HG03460 (cell line): Measurements from ENCODE around the gene TMEM127.
"Not testable (repeated sequence)": the region's sequence is repeated elsewhere in the genome, so short reads cannot be mapped to it uniquely, and the experiment has no call there.

Experiments
- ATAC-seq: cut with Tn5 transposase; IDR thresholded peaks from one replicate; pipeline ENCODE4 v1.9.1; 2021; ENCODE audit not compliant: unreplicated experiment

Gene TMEM127

DNA sequence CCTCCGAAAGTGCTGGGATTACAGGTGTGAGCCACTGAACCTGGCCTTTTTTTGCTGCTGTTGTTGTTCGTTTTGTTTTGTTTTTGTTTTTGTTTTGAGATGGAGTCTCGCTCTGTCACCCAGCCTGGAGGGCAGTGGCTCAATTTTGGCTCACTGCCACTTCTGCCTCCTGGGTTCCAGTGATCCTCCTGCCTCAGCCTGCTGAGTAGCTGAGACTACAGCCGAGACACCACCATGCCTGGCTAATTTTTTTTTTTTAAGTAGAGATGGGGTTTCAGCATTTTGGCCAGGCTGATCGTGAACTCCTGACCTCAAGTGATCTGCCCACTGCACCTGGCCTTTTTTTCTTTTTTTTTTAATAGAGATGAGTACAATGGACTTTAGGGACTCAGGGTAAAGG, 22.0 kb downstream of the TMEM127 start:
- no peak for ATAC-seq

DNA sequence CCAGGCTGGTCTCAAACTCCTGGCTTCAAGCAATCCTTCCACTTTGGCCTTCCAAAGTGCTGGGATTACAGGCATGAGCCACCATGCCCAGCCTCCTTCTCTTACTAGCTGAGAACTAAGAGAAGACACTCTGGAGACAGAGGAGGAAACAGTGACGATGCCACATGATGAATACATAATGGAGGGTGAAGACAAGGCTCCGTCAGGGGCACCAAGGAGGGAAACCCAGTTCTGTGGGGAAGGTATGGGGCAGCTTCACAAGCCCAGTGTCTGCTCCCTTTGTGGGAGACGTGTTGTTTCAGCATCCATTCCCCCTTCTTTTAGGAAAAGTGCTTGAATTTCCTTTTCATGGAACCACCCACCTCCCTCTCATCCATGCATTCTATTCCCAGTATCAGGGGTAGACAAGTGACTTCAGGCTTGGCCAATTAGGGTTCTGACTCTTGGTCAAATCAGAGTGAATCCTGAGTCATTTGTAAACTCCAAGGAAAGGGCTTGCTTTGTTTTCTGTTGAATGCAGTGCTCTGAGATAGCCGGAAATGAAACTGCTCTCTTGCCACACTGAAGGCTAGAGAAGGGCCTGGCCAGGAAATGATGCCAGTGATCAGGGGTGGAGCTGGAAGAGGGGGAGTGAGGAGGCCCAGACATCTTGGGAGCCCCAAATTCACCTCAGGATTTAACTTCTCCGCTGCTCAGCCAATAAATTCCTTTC, 23.7 kb downstream of the TMEM127 start:
- peak; percentile 89 for ATAC-seq

DNA sequence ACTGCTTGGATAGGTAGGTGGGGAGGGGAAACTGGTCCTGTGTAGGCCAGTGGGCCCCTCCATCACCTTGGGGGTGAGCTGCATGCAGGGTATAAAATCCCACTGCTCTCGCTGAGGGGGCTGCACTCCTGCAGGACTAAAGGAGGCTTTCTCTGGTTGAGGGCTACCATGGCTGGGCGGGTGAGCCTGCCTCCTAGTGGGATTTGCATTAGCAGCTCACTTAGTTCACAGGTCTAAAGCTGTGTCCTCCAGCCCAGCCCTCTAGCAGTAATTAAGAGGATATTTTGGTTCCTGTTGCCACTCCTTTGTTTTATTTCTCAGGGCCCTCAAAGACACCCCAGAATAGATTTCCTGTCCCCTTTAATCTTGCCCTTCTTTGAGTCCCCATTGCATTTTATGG, 24.6 kb downstream of the TMEM127 start:
- no peak for ATAC-seq

DNA sequence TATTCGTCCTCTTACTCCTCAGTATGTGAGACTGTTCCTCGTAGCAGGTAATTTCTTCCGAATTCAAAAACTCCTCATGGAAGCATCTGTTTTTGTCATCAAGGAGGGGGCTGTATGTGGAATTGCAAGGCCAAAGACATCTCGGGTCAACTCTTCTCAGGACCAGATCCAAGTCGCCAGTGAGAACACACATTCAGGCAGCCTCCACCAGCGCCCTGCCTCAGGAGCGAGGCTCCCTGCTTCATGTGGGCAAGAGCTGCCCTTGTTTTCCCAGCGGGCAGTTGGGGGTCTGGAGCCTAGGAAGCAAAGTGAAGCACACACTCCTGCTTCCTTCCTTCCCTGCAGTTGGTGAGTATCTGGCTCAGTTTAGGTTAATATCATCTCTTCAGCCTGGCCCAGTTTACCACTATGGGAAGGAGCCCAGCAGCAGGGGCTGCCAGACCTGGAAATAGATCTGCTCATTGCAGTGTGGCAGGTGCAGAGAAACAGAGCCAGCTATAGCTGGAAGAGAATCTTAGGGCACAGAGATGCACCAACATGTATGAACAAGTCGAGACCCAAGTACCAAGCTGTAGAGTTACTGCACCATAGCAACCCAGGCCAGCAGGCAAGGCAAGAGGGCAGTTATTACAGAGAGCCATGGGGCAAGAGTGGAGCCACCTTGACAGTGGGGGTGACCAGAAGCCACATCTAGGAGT, 25.3 kb downstream of the TMEM127 start:
- ATAC-seq, result no peak

DNA sequence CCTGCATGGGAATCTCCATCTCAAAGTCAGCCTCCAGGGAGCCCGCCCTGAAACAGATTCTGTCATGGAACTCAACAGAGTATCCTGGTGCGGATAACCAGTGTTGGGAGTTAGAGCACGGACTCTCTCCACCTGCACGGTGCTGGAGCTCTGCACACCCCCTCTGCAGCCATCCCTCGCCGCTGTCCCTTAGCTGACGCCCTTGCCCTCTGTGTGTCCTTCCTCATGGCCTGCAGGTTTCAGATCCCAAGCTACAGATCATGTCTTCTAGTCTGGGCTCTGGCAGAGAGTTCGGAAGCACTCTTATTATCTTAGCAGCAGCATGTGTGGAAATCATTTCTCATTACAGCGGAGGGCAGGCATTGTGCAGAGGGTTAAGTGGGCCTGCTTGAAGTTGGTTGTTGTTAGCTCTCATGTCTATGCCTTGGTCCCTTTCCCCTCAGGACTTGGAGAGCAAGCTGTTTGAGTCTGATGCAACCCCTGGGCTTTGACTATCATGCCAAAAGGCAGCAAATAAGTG, 26.0 kb downstream of the TMEM127 start:
- ATAC-seq, result no peak

DNA sequence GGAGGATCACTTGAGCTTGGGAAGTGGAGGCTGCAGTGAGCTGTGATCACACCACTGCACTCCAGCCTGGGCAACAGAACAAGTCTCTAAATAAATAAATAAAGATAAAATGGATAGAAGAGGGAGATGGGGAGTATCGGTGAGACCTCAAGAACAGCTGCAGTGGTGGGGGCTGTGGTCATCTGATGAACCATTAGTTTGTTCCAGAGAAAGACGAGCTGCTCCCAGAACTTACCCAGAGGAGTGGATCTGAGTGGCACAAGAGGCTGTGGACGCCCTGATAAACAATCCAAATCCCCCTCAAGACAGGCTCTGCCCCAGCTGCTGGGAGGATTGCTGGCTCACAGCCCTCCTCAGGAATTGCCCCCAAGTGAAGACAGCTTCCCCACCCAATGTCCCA, 26.7 kb downstream of the TMEM127 start:
- ATAC-seq, result no peak

DNA sequence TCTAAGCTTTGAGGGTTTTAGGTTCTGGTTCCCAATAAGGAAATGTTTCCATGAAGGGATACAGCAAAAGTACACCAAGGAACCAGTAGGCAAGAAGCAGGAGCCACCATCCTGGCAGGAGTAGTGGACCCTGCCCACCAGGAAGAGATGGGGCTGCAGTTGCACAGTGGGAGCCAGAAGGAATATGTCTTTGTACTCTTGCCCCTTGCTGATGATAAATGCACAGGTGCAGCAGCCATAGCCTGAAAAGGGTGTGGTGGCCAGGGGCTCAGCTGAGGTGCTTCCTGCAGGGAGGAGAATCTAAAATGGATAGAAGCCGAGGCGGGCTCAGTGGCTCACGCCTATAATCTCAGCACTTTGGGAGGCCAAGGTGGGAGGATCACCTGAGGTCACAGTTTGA, 27.5 kb downstream of the TMEM127 start:
- no peak for ATAC-seq

DNA sequence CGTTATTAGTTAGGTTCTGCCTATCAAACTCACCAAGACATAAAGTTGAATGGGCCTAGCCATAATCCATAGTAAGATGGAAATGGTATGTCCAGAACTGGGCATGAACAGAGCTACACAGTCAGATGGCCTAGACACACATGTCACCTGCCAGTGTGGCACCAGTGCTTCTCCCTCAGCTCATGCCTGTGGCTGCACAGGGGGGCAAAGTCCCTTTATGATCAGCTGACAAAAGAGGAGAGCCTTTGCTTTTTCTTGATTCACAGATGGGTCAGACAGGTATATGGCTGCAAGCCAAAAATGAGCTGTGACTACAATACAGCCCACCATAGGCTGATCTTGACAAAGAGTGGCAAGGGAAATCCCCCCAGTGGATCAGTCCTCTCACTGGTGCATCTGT, 28.9 kb downstream of the TMEM127 start:
- ATAC-seq, result no peak

DNA sequence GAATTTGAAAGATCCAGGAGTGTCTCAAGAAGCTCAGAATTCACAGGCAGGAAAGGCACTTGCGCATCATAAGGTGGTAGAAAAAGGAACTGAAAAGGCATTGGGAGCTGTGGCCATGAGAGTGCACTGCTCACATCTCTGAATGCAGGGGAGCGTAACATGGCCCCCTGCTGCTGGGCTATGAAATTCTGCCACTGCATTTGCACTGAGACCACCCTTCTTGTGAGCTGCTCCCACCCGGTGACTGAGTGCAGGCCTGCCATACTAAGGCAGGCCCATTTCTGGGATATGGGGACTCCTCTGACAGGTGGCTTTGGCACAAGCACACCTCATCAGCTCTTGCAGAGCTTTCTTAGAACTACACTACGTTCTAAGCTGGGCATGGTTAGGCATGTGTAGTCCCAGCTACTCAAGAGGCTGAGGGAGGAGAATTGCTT, 31.9 kb downstream of the TMEM127 start:
- peak; percentile 91 for ATAC-seq

DNA sequence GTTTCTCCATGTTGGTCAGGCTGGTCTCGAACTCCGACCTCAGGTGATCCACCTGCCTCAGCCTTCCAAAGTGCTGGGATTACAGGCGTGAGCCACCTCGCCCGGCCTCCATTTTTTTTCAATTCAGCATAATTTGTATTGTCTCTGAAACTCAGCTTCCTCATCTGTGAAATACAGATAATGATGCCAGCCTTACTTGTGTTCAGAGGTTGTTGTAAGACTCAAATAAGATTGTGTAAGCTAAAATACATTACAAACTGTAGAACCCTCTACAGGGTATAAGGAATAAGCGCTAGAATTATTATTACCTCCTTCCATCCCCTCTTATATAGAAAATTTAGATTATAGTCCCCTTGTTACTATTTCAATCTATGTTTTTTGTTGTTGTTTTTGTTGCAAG, 32.4 kb downstream of the TMEM127 start:
- no peak for ATAC-seq

DNA sequence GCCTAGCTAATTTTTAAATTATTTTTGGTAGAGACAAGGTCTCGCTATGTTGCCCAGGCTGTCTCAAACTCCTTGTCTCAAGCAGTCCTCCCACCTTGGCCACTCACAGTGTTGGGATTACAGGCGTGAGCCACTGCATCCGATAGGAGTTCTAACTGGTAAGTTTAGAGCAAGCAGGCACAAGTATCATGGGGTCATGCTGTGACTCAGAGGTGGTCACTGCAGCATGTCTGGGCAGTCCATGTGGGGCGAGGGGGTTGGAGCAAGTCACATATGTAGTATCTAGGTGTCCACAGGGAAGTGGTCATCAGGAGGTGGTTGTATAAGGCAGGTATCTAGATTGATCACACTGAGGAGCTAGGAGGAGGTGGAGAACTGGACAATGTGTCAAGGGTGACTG, 34.5 kb downstream of the TMEM127 start:
- ATAC-seq, result no peak

DNA sequence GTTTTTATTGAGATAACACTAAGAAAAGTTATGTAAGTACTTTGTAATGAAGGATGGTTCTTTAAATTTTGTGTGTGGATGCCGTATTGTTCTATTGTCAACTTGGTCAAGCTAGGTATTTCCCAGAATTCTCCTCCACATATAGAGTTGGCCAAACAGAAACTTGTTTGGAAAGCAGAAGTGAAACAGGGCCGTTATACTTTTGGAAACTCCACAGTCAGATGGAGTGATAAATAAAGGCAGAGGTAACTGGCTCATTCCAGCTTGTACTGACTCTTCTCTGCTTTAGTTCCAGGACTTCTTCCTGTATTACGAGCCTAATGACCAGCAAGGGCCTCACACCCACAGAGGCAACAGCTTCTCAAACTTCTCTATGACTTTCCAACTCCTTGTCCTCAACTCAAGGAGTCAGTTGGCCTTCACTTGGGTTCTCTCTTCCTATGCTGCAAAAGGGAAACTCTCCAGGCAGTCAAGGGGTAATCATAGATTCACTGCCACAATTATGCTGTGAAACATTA, 40.7 kb downstream of the TMEM127 start:
- ATAC-seq, result peak; percentile 76

DNA sequence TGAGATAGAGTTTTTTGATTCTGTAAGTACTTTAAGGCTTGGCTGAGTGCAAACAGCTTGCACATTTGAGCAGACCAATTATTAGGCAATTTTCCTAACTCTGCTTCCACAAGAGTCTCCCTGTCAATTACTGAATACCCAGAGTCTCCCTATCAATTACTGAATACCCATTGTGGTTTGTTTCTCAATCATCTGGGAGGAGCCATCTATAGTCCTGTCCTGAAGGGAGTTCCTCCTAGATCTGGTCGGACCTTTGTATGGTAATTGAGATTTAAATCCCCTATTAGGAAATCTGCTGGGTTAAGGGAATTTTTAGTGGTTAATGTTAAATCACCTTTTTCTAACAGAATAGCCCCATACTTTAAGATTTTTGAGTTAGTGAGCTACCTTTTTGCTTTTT, 44.7 kb downstream of the TMEM127 start:
- not testable (repeated sequence) for ATAC-seq

DNA sequence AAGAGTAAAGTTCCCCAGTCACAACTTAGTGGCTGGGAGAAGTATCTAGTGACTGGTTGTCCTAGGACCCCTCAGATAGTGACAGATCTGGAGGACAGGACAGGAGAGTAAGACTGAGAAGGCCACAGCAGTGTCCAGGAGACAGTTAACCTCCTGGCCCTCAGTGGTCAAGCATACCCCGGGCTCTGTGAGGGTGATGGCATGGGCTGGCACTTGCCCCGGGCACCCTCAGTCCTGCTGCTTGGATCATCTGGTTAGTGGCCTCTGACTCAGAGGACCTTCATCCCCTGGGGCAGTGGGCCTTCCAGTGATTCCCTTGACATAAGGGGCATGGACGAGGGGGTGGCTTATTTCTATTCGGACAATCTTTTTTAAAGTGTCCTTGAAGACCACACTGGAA, 45.8 kb downstream of the TMEM127 start:
- ATAC-seq, result not testable (repeated sequence)

DNA sequence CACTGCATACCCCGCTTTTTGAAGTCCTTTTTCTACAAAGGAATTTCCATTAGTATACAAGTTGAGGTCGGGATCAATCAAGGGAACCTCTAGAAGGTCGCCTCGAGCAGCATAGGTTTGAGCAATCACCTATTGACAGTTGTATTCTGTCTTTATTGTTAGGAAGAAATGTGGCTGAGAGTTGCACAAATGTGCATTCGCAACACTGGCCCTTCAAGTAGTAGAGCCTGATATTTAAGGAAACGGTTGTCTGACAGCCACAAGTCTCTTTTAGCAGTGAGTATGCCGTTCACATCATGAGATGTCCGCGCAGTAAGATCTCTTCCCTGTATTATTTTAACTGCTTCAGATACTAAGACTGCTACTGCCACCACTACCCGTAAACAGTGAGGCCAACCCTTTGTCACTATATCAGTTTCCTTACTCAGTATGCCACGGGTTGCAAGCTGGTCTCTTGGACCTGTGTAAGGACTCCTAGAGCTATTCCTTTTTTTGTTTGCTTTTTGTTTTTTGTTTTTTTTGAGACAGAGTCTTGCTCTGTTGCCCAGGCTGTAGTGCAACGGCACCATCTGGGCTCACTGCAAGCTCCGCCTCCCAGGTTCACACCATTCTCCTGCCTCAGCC, 47.2 kb downstream of the TMEM127 start:
- ATAC-seq, result no peak

DNA sequence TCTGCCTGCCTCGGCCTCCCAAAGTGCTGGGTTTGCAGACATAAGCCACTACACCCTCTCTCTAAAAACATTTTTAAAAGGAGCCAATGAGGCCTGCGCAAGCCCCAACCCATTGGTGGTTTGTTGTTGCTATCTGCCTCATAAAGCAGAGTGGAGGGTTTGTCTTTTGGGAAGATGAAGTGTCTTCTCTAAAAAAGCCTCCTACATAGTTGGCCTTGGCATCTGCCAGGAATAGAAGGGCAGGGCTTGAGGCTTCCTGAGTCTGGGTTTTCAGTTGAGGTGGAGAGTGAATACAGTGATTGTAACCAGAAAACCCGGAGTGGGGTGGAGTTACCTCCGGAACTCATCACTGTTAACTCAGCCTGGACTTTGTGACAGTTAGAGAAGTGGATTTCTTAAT, 51.2 kb downstream of the TMEM127 start:
- no peak for ATAC-seq

DNA sequence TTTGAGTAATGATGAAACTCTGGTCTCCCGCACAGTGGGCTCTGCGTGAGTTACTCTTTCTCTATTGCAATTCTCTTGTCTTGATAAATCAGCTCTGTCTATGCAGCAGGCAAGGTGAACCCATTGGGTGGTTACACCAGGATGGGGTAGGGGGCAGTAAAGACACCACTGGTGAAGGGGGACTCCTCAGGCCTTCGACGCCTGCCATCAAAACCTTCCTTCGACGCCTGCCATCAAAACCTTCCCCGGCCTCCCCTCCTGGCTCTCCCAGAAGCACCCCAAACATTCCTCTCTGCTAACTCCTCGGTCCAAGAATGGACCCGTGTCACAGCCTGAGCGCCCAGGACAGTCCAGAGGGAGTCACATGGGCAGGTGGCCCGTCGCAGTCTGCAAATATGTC, 52.4 kb downstream of the TMEM127 start:
- ATAC-seq, result no peak

DNA sequence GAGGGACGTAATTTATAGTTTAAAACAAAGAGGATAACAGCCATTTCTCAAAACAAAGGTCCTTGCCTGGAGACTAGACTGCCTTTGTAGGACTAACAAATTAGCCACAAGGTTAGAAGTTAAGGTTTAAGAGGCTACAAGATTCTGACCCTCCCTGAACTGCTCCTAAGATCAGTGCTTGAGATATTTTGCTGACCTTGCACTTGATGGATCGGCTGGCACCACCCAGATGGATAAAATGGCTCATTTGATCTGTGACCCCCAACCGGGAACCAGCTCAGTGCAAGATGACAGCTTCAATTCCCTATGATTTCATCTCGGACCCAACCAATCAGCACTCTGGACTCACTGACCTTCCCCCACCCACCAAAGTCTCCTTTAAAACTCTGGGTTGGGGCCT, 53.5 kb downstream of the TMEM127 start:
- no peak for ATAC-seq

DNA sequence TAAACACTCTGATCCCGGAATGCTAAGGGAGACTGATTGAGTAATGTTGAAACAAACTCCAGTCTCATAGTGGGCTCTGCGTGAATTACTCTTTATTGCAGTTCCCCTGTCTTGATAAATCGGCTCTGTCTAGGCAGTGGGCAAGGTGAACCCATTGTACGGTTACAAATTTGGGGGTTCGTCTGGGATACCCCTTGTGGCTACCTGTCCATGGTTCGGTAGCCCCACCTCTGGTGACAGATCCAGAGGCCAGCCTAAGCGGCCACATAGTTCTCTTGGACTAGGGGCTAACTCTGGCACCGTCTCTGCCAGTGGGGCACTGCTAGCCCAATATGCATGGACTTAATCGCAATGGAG, 56.1 kb downstream of the TMEM127 start:
- no peak for ATAC-seq

DNA sequence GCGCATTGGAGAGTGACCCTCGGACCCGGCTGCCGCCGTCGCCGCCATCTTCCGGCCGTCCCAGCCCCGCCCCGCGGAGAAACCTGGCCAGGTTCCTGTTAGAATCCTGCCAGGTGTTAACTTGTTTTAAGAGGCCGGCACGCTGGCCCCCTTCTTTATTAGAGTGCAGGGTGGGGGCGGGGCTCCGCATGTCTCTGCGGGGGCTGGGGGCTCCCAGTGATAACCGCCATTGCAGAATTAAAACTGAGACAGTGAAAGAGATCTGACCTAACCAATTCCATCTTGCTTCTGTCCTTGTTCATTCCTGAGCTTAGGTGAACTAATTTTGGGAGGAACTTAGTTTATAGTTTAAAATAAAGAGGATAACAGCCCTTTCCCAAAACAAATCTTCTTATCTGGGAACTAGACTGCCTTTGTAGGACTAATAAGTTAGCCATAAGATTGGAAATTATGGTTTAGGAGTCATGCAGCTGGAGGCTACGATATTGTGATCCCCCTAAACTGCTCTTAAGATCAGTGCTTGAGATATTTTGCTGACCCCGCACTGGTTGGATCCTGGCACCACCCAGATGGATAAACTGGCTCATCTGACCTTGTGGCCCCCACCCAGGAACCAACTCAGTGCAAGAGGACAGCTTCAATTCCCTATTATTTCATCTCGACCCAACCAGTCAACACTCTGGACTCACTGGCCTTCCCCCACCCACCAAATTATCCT, 56.6 kb downstream of the TMEM127 start:
- ATAC-seq, result no peak
